Stimulated activated naive CD8-positive, alpha-beta T cell treated with anti-CD3 and anti-CD28 coated beads, Interleukin-15, Interleukin-2, amounts not matched to agents 100 U/mL and 50 U/mL, for 24 hours (primary cell): Measurements from ENCODE around the gene MSRB1.

Experiments used
- ATAC-seq: fragments of 150-1000 bp; cut with Tn5 transposase; one replicate; pipeline ENCODE4 v1.10.0; 2021
- DNase-seq: peaks from one replicate; pipeline ENCODE4 v3.0.0; 2021

Gene MSRB1

GRCh38 chr16:1895949-1896675 is 46.9 kb downstream of the MSRB1 start:
- DNase-seq, result no peak
- no peak for ATAC-seq

- ATAC-seq (no peak), DNase-seq (no peak)
Measured at GRCh38 chr16:1895068-1895467, 47.9 kb downstream of the MSRB1 start.

DNA sequence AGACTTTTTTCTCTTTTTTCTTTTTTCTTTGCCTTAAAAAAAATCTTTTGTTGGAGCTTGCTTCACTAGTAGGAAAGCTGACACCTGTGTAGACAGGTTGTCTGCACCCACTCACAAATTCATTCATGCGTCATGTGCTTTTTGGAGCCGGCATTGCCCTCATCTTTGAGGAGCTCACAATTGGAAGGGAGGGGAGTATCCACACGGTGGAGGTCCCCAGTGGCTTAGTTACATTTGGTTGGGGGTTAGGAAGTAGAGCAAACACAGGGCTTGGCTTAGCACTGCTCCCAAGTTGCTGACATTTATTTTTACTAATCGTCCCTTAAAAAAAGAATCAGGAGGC is 52.3 kb downstream of the MSRB1 start:
- ATAC-seq (no peak), DNase-seq (no peak)

DNA sequence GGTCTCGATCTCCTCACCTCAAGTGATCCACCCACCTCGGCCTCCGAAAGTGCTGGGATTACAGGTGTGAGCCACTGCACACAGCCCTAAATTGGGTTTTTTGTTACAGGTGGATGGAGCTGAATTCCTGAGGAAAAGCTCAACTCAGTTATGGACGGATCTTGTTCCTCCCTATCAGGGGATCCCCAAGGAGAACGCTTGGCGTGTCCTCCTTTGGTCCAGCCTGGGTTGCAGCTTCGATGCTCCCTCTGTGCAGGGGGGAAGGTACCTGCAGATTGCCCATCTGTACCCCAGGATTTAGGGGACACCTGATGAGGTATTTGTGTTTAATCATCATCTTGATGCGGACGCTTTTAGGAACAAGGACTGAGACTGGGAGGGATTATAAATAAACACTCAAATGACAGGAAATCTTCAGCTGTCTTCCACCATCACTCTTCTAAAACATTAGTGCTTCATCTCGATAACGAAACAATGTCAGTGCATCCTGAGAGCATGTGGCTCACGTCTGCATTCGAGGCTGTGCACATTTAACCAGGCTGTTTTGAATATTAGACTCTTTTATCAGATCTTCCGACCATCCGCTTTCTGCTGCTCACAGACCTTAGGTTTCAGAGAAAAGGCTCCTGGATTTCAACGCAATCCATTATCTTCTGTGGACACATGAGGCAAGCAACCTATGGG is 52.8 kb downstream of the MSRB1 start:
- no peak for ATAC-seq

More for the DNA sequence above, 52.8 kb downstream of the MSRB1 start:
- DNase-seq, result no peak
